Parathyroid adenoma (tissue), 2 donors: ENCODE data around the gene ZNF511.

ENCODE experiments used
- H2AFZ ChIP-seq: fragments of 300-600 bp; sonication (generic); one replicate; pipeline ENCODE4 v1.7.0; 2017; ENCODE audit warnings: antibody characterized with exemption, mild to moderate bottlenecking
- H3K27ac ChIP-seq: fragments of 300-600 bp; sonication (generic); one replicate; pipeline ENCODE4 v1.7.0; 2017
- H3K27me3 ChIP-seq: fragments of 300-600 bp; sonication (generic); one replicate; pipeline ENCODE4 v1.7.0; 2017; ENCODE audit warnings: low read length; ENCODE audit not compliant: control insufficient read depth, insufficient read depth
- H3K36me3 ChIP-seq: fragments of 300-600 bp; sonication (generic); one replicate; pipeline ENCODE4 v1.7.0; 2017; ENCODE audit warnings: low read length; ENCODE audit not compliant: control insufficient read depth, insufficient read depth
- H3K4me1 ChIP-seq: fragments of 300-600 bp; sonication (generic); one replicate; pipeline ENCODE4 v1.7.0; 2017; ENCODE audit warnings: control low read depth
- H3K4me2 ChIP-seq: fragments of 300-600 bp; sonication (generic); one replicate; pipeline ENCODE4 v1.7.0; 2017; ENCODE audit warnings: low read length
- H3K4me3 ChIP-seq: fragments of 300-600 bp; sonication (generic); one replicate; pipeline ENCODE4 v1.7.0; 2017; ENCODE audit warnings: low read depth, low read length
- H3K79me2 ChIP-seq: fragments of 300-600 bp; sonication (generic); one replicate; pipeline ENCODE4 v1.7.0; 2017; ENCODE audit warnings: control low read depth
- H3K9ac ChIP-seq: fragments of 300-600 bp; sonication (generic); one replicate; pipeline ENCODE4 v1.7.0; 2017; ENCODE audit warnings: mild to moderate bottlenecking
- H3K9me3 ChIP-seq: fragments of 300-600 bp; sonication (generic); one replicate; pipeline ENCODE4 v1.7.0; 2017; ENCODE audit warnings: low read length; ENCODE audit not compliant: control insufficient read depth
- TF ChIP-seq, protein P1 (sequence below): fragments of 300-600 bp; sonication (generic); IDR thresholded peaks from one replicate; pipeline ENCODE4 v1.7.0; 2017; ENCODE audit warnings: antibody characterized with exemption, mild to moderate bottlenecking
- donor health status: primary hyperparathyroidism.

Gene ZNF511

DNA sequence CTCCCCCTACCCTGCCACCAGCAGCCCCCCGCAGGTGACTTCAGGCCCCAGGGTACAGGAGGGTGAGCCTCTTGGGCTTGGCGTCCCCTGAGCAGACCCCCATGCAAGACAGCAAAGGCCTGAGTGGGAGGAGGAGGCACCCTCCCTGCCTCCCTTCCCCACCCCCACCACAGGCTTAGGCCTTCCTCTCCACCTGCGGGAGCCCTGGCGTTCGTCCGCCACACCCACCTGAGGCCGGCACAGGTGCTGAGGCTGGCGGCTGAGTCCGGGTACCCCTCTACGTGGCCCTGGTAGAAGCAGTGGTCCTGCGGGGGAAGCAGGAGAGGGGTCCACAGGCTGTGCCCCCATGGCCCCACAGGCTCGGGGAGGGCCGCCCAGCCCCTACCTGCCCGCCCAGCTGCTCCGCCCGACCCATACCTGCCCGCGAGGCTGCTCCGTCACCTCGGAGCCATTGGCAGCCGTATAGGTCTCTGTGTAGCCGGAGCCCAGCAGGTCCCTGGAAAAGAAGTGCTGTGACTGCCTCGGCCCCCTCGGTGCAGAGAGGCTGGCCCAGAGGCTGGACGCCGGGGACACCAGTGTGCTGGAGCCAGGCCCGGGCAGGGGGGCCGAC lies 35.1 kb upstream of the ZNF511 start:
- Histone ChIP-seq H3K9ac (no peak overlapping the region), H3K4me2 (no peak overlapping the region), H3K79me2 (no peaks in the 10 kb centered on the region), H2AFZ (no peak overlapping the region), H3K9me3 (no peaks in the 10 kb centered on the region), H3K4me1 (peaks cover 3% of the 10 kb centered on the region), H3K27me3 (no peaks in the 10 kb centered on the region), H3K36me3 (no peaks in the 10 kb centered on the region), H3K27ac (no peak overlapping the region), H3K4me3 (no peak overlapping the region)
- TF ChIP-seq, protein P1, sequence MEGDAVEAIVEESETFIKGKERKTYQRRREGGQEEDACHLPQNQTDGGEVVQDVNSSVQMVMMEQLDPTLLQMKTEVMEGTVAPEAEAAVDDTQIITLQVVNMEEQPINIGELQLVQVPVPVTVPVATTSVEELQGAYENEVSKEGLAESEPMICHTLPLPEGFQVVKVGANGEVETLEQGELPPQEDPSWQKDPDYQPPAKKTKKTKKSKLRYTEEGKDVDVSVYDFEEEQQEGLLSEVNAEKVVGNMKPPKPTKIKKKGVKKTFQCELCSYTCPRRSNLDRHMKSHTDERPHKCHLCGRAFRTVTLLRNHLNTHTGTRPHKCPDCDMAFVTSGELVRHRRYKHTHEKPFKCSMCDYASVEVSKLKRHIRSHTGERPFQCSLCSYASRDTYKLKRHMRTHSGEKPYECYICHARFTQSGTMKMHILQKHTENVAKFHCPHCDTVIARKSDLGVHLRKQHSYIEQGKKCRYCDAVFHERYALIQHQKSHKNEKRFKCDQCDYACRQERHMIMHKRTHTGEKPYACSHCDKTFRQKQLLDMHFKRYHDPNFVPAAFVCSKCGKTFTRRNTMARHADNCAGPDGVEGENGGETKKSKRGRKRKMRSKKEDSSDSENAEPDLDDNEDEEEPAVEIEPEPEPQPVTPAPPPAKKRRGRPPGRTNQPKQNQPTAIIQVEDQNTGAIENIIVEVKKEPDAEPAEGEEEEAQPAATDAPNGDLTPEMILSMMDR = no peak

DNA sequence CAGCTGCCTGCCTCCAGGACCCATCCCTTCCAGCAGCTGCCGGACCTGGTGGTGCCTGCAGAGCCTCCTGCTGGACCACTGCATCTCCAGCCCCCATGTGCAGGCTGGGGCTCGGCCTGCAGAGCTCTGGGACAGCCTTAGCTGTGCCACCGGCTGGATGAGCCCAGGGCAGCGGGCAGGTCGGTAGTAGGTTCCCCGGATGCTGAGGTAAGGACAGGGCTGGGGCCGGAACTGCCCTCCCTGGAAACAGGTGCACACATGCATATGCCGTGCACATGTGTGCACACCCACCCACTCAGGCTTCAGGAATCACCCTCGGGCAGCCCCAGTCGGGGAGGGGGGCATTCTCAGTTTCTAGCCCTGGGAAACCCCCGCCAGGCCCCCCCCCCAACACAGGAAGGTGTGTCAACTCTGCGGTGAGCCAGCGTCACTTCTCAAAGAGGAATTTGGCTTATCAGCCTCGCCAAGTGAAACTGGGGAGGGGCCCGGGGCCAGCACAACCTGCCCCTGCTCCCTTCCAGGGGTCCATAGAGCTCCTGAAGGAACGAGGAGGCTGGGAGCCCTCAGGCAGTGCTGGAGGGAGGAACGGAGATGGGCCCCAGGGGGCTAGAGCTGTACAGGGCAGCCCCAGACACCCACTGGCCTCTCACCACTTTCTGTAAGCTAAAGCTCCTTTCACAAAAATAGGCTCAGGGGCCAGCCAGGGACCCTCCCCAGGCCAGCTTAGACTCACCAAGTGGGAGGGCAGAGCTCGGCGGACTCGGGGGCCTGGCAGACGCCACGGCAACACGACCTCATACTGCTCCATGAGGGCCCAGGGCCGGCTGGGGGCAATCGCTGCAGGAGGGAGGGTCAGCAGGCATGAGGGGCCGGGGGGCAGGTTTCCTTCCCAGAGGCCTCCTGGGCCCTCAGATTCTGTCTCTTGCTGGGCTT lies 33.7 kb upstream of the ZNF511 start:
- Histone ChIP-seq H3K27me3 (no peaks in the 10 kb centered on the region), H3K27ac (no peak overlapping the region), H2AFZ (no peak overlapping the region), H3K36me3 (no peaks in the 10 kb centered on the region), H3K79me2 (no peaks in the 10 kb centered on the region), H3K9me3 (no peaks in the 10 kb centered on the region), H3K9ac (no peak overlapping the region), H3K4me2 (no peak overlapping the region), H3K4me1 (peaks cover 3% of the 10 kb centered on the region), H3K4me3 (no peak overlapping the region)
- TF ChIP-seq, protein P1 = no peak

DNA sequence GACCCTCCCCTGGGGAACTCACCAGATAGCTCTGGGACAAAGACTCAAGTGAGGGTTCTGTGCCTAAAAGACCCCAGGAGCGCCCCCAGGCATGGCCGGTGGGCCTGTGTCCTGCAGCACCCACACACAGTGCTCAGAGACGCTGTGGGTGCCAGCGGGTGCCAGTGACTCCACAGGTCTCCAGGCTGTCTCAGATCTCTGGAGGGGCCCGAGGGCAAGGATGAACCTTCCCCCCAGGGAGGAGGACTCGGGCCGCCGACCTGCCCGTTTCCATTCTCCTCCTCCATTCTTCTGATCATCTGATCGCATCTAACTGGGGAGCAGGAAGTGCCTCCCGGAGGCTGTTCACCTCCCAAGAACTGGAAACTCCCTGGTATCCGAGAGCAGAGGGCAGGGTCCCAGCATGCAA lies 33.0 kb upstream of the ZNF511 start:
- Histone ChIP-seq H2AFZ (no peak overlapping the region), H3K4me1 (peaks cover 3% of the 10 kb centered on the region), H3K9me3 (no peaks in the 10 kb centered on the region), H3K27ac (no peak overlapping the region), H3K27me3 (no peaks in the 10 kb centered on the region), H3K79me2 (no peaks in the 10 kb centered on the region), H3K36me3 (no peaks in the 10 kb centered on the region), H3K4me3 (no peak overlapping the region), H3K9ac (no peak overlapping the region), H3K4me2 (no peak overlapping the region)
- TF ChIP-seq, protein P1 = no peak

DNA sequence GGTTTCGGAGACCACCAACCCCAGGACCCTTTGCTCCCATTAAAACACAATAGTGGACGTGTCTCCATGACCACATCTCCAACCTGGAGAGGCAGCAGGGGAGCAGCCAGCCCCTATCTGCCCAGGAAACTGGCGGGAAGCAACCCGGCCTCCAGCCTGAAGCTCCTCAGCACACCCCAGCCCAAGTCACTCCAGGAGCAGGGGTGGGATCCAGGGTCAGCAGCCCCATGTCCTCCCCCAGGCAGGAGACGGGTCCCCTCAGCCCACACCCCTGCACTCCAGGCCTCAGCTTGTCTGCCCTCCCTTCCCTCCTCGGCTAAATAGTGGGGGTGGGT lies 32.6 kb upstream of the ZNF511 start:
- no peak overlapping the region for H3K9ac ChIP-seq
- TF ChIP-seq, protein P1 = no peak
- H3K27ac ChIP-seq = no peak overlapping the region
- H3K79me2 ChIP-seq = no peaks in the 10 kb centered on the region
- no peaks in the 10 kb centered on the region for H3K36me3 ChIP-seq
- H3K4me1 ChIP-seq = peaks cover 3% of the 10 kb centered on the region
- H3K4me2 ChIP-seq = no peak overlapping the region
- H3K27me3 ChIP-seq = no peaks in the 10 kb centered on the region
- H3K9me3 ChIP-seq = no peaks in the 10 kb centered on the region
- H3K4me3 ChIP-seq = no peak overlapping the region
- H2AFZ ChIP-seq = no peak overlapping the region
